CD14-positive monocyte (primary cell): ENCODE measurements around the gene TOM1L1. TPM values are rescaled to one million over a fixed set of nuclear protein-coding genes. Genes with fewer than 3 reads are reported as not detected.

ENCODE experiments used
- DNase-seq, 3 donors: peaks; one replicate each; pipeline ENCODE4 v3.0.0-alpha.2; 2011 to 2022
- H2AFZ ChIP-seq: 2 replicates; pipeline ENCODE4 v1.6.0; 2012; ENCODE audit warnings: mild to moderate bottlenecking, low read depth, low read length, inconsistent platforms; ENCODE audit not compliant: insufficient read depth, poor library complexity, severe bottlenecking
- H3K27ac ChIP-seq, 2 donors: 1 replicate in 1 of 2; 2 replicates in 1 of 2; pipeline ENCODE4 v1.5.1; 2012 to 2013; ENCODE audit warnings: low read length in 2 of 2, control low read depth in 1 of 2, inconsistent platforms in 1 of 2, low read depth in 1 of 2, mild to moderate bottlenecking in 1 of 2
- H3K27me3 ChIP-seq, 2 donors: one replicate each; pipeline versions ENCODE4 v1.6.0 to v1.6.1; 2011 to 2013; ENCODE audit warnings: low read length in 2 of 2; ENCODE audit not compliant: control insufficient read depth in 2 of 2, insufficient read depth in 2 of 2
- H3K36me3 ChIP-seq, 2 donors: replicated peaks in 1 of 2; 1 replicate in 1 of 2; 2 replicates in 1 of 2; pipeline versions ENCODE4 v1.5.1 to v1.6.1; 2012 to 2013; ENCODE audit warnings: low read length in 2 of 2, control low read depth in 1 of 2, inconsistent platforms in 1 of 2, mild to moderate bottlenecking in 1 of 2; ENCODE audit not compliant: insufficient read depth in 2 of 2, control insufficient read depth in 1 of 2
- H3K4me1 ChIP-seq, 2 donors: 1 replicate in 1 of 2; 2 replicates in 1 of 2; pipeline versions ENCODE4 v1.5.1 to v1.6.1; 2012 to 2013; ENCODE audit warnings: low read length in 2 of 2, control low read depth in 1 of 2, inconsistent platforms in 1 of 2, mild to moderate bottlenecking in 1 of 2, moderate library complexity in 1 of 2; ENCODE audit not compliant: insufficient read depth in 2 of 2, control insufficient read depth in 1 of 2
- H3K4me2 ChIP-seq: replicated peaks from 2 replicates; pipeline ENCODE3; 2012; ENCODE audit warnings: low read length, moderate library complexity, mild to moderate bottlenecking; ENCODE audit not compliant: poor library complexity, severe bottlenecking; ENCODE audit errors: extremely low read depth
- H3K4me3 ChIP-seq, 3 experiments: fragments of 200-600 bp in 1 of 3; sonication (generic) in 1 of 3; replicated peaks in 1 of 3; 1 replicate in 2 of 3; 2 replicates in 1 of 3; pipeline ENCODE4 v1.5.1; 2011 to 2013; ENCODE audit warnings: low read length in 3 of 3, mild to moderate bottlenecking in 3 of 3, control low read depth in 2 of 3, low read depth in 2 of 3, inconsistent platforms in 1 of 3, moderate library complexity in 1 of 3
- H3K79me2 ChIP-seq: 2 replicates; pipeline ENCODE4 v1.6.0; 2012; ENCODE audit warnings: mild to moderate bottlenecking, control low read depth, inconsistent platforms, low read length, moderate library complexity; ENCODE audit not compliant: insufficient read depth
- H3K9ac ChIP-seq: 2 replicates; pipeline ENCODE4 v1.6.0; 2017; ENCODE audit warnings: low read length, mild to moderate bottlenecking; ENCODE audit not compliant: insufficient read depth, poor library complexity, severe bottlenecking
- H3K9me3 ChIP-seq, 2 donors: replicated peaks in 1 of 2; 1 replicate in 1 of 2; 2 replicates in 1 of 2; pipeline versions ENCODE4 v1.5.1 to v1.6.1; 2012 to 2013; ENCODE audit warnings: low read length in 2 of 2, control low read depth in 1 of 2; ENCODE audit not compliant: control insufficient read depth in 1 of 2, insufficient read depth in 1 of 2
- H4K20me1 ChIP-seq: 2 replicates; pipeline ENCODE4 v1.6.0; 2012; ENCODE audit warnings: mild to moderate bottlenecking, low read length, control low read depth, moderate library complexity; ENCODE audit not compliant: insufficient read depth
- H3K27ac Mint-ChIP-seq, 7 donors: one replicate each; pipeline ENCODE4 v1.8.0; 2020; ENCODE audit warnings: mild to moderate bottlenecking in 7 of 7, mixed read lengths in 7 of 7, moderate library complexity in 6 of 7, inconsistent platforms in 2 of 7
- H3K27me3 Mint-ChIP-seq, 3 donors: one replicate each; pipeline ENCODE4 v1.8.0; 2021 to 2022; ENCODE audit warnings: low read depth in 3 of 3, mild to moderate bottlenecking in 3 of 3, mixed read lengths in 3 of 3, moderate library complexity in 3 of 3, inconsistent platforms in 1 of 3
- H3K36me3 Mint-ChIP-seq, 2 donors: one replicate each; pipeline ENCODE4 v1.8.0; 2020; ENCODE audit warnings: mixed read lengths in 2 of 2, inconsistent platforms in 1 of 2, mild to moderate bottlenecking in 1 of 2
- H3K4me1 Mint-ChIP-seq: one replicate; pipeline ENCODE4 v1.8.0; 2020; ENCODE audit warnings: mild to moderate bottlenecking, mixed read lengths
- H3K4me3 Mint-ChIP-seq, 2 donors: one replicate each; pipeline ENCODE4 v1.8.0; 2020; ENCODE audit warnings: mild to moderate bottlenecking in 2 of 2, mixed read lengths in 2 of 2, moderate library complexity in 1 of 2
- H3K9me3 Mint-ChIP-seq, 7 donors: one replicate each; pipeline ENCODE4 v1.8.0; 2020 to 2022; ENCODE audit warnings: mixed read lengths in 7 of 7, mild to moderate bottlenecking in 6 of 7, moderate library complexity in 6 of 7, inconsistent platforms in 2 of 7
- WGBS: methylation state at CpG from one replicate; pipeline ENCODE4 v1.1.5; 2013; ENCODE audit warnings: missing lambda C conversion rate; ENCODE audit not compliant: insufficient coverage; 5-methylcytosine and 5-hydroxymethylcytosine counted together
- intact Hi-C, 2 donors: fragments of 100-400 bp; cut with micrococcal nuclease; formaldehyde crosslinking; loops; one replicate each; pipeline versions ENCODE4 v1.15.0 to v1.15.1; 2023
- polyA plus RNA-seq, 3 donors: library from polyadenylated mRNA; depleted of rRNA in 1 of 3; unstranded in 2 of 3; stranded (reverse) in 1 of 3; fragments of 300-500 nt in 2 of 3; fragments of >200 nt in 1 of 3; fragmentation: Illumina TruSeq in 2 of 3; gene quantifications; 1 replicate in 2 of 3; 2 replicates in 1 of 3; pipeline ENCODE4 v1.2.3, GENCODE V29; 2012 to 2021
- TF ChIP-seq, protein P1 (sequence below): fragments of 200-600 bp; IDR thresholded peaks from one replicate; pipeline ENCODE4 v1.8.0; 2022; ENCODE audit warnings: antibody characterized with exemption, mild to moderate bottlenecking

Gene TOM1L1
- polyA plus RNA-seq, 3 donors = 0.32 TPM; not detected in 2

DNA sequence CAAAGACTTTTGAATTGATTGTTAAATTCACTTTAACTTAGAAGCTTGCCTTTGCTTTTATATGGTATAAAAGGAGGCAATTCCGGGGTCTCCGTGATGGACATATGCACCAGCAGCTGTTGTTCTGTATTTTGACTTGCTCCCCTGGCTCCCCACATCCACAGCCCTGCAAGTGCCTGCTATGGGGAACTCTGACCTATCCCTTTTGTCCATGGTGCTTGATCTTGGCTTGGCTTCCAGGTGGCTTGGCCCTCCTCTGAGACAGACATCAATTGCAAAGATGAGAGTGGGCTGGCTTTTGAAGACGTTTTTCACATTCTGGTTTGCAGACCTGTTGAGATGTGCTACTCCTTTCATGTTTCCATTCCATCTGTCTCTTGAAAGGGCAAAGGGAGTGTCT, 26.9 kb downstream of the TOM1L1 start:
- Histone ChIP-seq H3K4me2 (no peak overlapping the region), H2AFZ (no peak overlapping the region), H3K9me3 (no peaks in the 10 kb centered on the region), H3K79me2 (no peaks in the 10 kb centered on the region), H4K20me1 (no peaks in the 10 kb centered on the region), H3K4me1 (no peaks in the 10 kb centered on the region), H3K36me3 (no peaks in the 10 kb centered on the region), H3K27me3 (no peaks in the 10 kb centered on the region), H3K9ac (no peak overlapping the region), H3K27ac (no peak overlapping the region), H3K4me3 (no peak overlapping the region)
- no peak for DNase-seq
- H3K4me1 Mint-ChIP-seq = peaks cover 3% of the 10 kb centered on the region
- no peak overlapping the region for H3K27ac Mint-ChIP-seq
- H3K9me3 Mint-ChIP-seq = peaks cover 0 to 2% (median 0%) of the 10 kb centered on the region in 7 donors
- intact Hi-C loops = no loop called here
- peaks cover 0 to 2% (median 0%) of the 10 kb centered on the region in 3 donors for H3K27me3 Mint-ChIP-seq
- TF ChIP-seq, protein P1, sequence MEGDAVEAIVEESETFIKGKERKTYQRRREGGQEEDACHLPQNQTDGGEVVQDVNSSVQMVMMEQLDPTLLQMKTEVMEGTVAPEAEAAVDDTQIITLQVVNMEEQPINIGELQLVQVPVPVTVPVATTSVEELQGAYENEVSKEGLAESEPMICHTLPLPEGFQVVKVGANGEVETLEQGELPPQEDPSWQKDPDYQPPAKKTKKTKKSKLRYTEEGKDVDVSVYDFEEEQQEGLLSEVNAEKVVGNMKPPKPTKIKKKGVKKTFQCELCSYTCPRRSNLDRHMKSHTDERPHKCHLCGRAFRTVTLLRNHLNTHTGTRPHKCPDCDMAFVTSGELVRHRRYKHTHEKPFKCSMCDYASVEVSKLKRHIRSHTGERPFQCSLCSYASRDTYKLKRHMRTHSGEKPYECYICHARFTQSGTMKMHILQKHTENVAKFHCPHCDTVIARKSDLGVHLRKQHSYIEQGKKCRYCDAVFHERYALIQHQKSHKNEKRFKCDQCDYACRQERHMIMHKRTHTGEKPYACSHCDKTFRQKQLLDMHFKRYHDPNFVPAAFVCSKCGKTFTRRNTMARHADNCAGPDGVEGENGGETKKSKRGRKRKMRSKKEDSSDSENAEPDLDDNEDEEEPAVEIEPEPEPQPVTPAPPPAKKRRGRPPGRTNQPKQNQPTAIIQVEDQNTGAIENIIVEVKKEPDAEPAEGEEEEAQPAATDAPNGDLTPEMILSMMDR = no peak
- no peak overlapping the region for H3K4me3 Mint-ChIP-seq
- H3K36me3 Mint-ChIP-seq = no peaks in the 10 kb centered on the region
- WGBS = 93% methylated on average over 2 of the region's 3 CpGs

DNA sequence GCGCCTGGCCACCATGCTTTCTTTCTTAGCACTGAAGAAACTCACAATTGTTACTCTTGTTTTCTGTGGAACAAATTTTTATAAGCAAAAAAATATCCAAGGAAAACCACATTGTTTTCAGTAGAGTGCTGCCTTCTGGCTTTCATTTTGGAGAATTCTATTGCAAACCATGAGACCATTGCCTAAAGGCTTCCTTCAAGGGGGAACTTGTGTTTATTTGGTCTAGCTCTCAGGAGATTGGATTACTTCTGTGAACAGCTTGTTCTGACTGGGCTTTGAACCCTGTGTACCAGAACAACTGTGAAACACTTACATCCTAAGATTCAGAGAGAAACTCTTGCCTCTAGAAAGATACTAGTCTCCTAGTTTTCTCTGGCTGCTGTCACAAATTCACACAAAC, 32.1 kb downstream of the TOM1L1 start:
- H3K9ac ChIP-seq = no peak overlapping the region
- intact Hi-C loops = no loop called here
- H3K79me2 ChIP-seq = no peaks in the 10 kb centered on the region
- H4K20me1 ChIP-seq = no peaks in the 10 kb centered on the region
- H3K27ac Mint-ChIP-seq = peak overlapping the region in 1 of 7 donors; percentile 51
- H3K4me1 ChIP-seq = no peaks in the 10 kb centered on the region
- H3K27me3 Mint-ChIP-seq = no peaks in the 10 kb centered on the region
- peaks cover 3% of the 10 kb centered on the region for H3K4me1 Mint-ChIP-seq
- no peak overlapping the region for H3K4me2 ChIP-seq
- H3K27me3 ChIP-seq = no peaks in the 10 kb centered on the region
- H3K4me3 ChIP-seq = no peak overlapping the region
- no peak overlapping the region for H3K27ac ChIP-seq
- TF ChIP-seq, protein P1 = no peak
- no CpG with 5 or more reads among the region's 1 CpG for WGBS
- H3K9me3 Mint-ChIP-seq = no peaks in the 10 kb centered on the region
- no peaks in the 10 kb centered on the region for H3K36me3 Mint-ChIP-seq
- no peak overlapping the region for H2AFZ ChIP-seq
- H3K36me3 ChIP-seq = no peaks in the 10 kb centered on the region
- no peaks in the 10 kb centered on the region for H3K9me3 ChIP-seq
- H3K4me3 Mint-ChIP-seq = no peak overlapping the region
- DNase-seq = no peak
